ENCODE measurements around the gene EYA2. TPM values are rescaled to one million over a fixed set of nuclear protein-coding genes. Genes with fewer than 3 reads are reported as not detected.

The EYA2 gene
- total and polyA plus RNA-seq, 2 of the 4 experiments (the other 2 are of a cell fraction), result 2.3 to 5.4 TPM

DNA sequence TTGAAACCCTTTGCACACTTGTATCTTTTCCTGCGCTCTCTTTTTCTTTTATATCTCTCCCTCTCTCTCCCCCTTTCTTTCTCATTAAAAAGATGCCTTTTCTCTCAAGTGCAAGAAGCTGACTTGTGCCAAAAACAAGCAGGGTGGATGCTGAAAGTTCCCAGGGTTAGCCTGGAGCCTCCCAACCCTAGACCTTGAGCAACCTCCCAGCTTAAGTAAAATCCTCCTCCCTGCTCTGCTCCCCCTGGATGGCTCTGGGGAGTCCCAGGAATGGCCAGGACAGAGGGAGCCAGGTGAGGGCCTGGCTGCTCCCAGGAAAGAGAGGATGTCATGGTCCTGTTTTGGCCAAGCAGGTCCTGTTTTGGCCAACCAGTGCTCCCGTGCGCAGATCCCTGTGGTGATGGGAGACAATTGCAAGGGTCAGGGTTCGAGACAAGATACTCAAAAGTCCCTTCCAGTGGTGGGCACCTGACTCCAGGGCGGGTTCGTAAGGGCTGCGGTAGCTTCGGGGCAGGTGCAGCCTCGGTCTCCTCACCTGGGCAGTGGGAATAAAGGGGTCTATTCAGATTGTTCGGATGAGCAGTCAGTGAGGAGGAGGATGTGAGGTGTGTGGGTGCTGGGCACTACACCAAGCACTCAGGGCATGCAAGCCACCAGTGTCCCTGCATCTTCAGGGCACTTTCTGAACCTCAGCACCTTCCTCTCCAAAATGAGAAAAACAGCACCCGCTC, 49.4 kb downstream of the EYA2 start:
- H4K91ac ChIP-seq (ENCODE audit: insufficient read depth, low read depth, low read length), result no peak overlapping the region
- no peaks in the 10 kb centered on the region for H3K27me3 ChIP-seq (ENCODE audit: control insufficient read depth, insufficient read depth, low read length)
- intact Hi-C loops (cut with micrococcal nuclease), result no loop called here
- TF ChIP-seq CEBPB (IDR thresholded peaks at IDR 0.05; ENCODE audit: low read depth, low read length) (no peak), NFE2L2 (IDR thresholded peaks at IDR 0.05; ENCODE audit: low read depth, low read length) (no peak), RAD21 (IDR thresholded peaks at IDR 0.05; ENCODE audit: low read length) (no peak), FOS (IDR thresholded peaks at IDR 0.05; ENCODE audit: low read depth, low read length) (no peak), MAZ (IDR thresholded peaks at IDR 0.05; ENCODE audit: borderline replicate concordance, low read depth, low read length) (no peak), BHLHE40 (IDR thresholded peaks at IDR 0.05; ENCODE audit: low read depth, low read length) (no peak)
- TF ChIP-seq, protein P1, sequence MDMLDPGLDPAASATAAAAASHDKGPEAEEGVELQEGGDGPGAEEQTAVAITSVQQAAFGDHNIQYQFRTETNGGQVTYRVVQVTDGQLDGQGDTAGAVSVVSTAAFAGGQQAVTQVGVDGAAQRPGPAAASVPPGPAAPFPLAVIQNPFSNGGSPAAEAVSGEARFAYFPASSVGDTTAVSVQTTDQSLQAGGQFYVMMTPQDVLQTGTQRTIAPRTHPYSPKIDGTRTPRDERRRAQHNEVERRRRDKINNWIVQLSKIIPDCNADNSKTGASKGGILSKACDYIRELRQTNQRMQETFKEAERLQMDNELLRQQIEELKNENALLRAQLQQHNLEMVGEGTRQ (IDR thresholded peaks at IDR 0.05; ENCODE audit: low read depth, low read length), result no peak
- no peaks in the 10 kb centered on the region for H3K4me1 ChIP-seq (ENCODE audit: control insufficient read depth, insufficient read depth, low read length)
- no peaks in the 10 kb centered on the region for H3K36me3 ChIP-seq (ENCODE audit: control insufficient read depth, insufficient read depth, low read length)
- no peak overlapping the region for H3K9ac ChIP-seq (ENCODE audit: low read depth, low read length)
- ATAC-seq (ENCODE audit: low read depth) (no peak), DNase-seq (no peak)
- H3K14ac ChIP-seq (replicated peaks; ENCODE audit: low read depth, low read length), result no peak overlapping the region
- no peak overlapping the region for H3K18ac ChIP-seq (ENCODE audit: low read depth, low read length)
- no peak overlapping the region for H2BK20ac ChIP-seq (ENCODE audit: low read depth, low read length)
- no CpG with 5 or more reads among the region's 11 CpGs for WGBS, 2 experiments (ENCODE audit: extremely low coverage in 2 of 2, insufficient read length in 1 of 2)
- no peaks in the 10 kb centered on the region for H3K9me3 ChIP-seq (ENCODE audit: control insufficient read depth, insufficient read depth, low read length)
- no peak overlapping the region for H2AK5ac ChIP-seq (ENCODE audit: low read depth, low read length)
- no peak overlapping the region for H2AK9ac ChIP-seq (replicated peaks; ENCODE audit: low read depth, low read length, poor library complexity)
- CTCF ChIA-PET, result no interaction called here
- no peak overlapping the region for H3K56ac ChIP-seq (ENCODE audit: extremely low read depth, insufficient read depth, low read length)
- H3K27ac ChIP-seq (ENCODE audit: insufficient read depth, low read length), result no peak overlapping the region
- 0 out of 2 replicates have a peak overlapping the region, but pooled peaks have one; percentile 8 for H3K4ac ChIP-seq (ENCODE audit: low read depth, low read length)
- no peak overlapping the region for H2BK15ac ChIP-seq (ENCODE audit: low read depth, low read length)
- POLR2A ChIA-PET (ENCODE audit: unreplicated experiment), result no interaction called here
- no peak overlapping the region for H2AFZ ChIP-seq (replicated peaks; ENCODE audit: low read length, poor library complexity)
- BruUV-seq (replicated peaks), result no TSS peak
- no peak overlapping the region for H3K4me2 ChIP-seq (ENCODE audit: low read depth, low read length)
- in situ Hi-C loops (cut with MboI; ENCODE audit: low sequenced_read_pairs), result no loop called here
- no peak overlapping the region for H4K8ac ChIP-seq (ENCODE audit: low read depth in 2 of 2, low read length in 2 of 2)
- 0 out of 2 replicates have a peak, but pooled peaks cover 4% of the 10 kb centered on the region for H3K9me1 ChIP-seq (ENCODE audit: insufficient read depth, low read length)
- H3K4me3 ChIP-seq (ENCODE audit: insufficient read depth, low read depth, low read length), result no peak overlapping the region
- H4K20me1 ChIP-seq (ENCODE audit: insufficient read depth, low read length), result no peaks in the 10 kb centered on the region
- H3K23ac ChIP-seq (ENCODE audit: low read depth, low read length), result no peak overlapping the region
- dilution Hi-C loops (cut with HindIII; ENCODE audit: low sequenced_read_pairs, unreplicated experiment), result no loop called here
- no peak overlapping the region for H2BK120ac ChIP-seq (ENCODE audit: low read depth, low read length)
- no peak overlapping the region for H2BK5ac ChIP-seq (ENCODE audit: low read depth, low read length, poor library complexity, severe bottlenecking)
- H3K79me1 ChIP-seq (ENCODE audit: low read depth in 1 of 2, low read length in 2 of 2), result 0 out of 4 replicates have a peak, but pooled peaks cover 0 to 6% of the 10 kb centered on the region in 2 experiments
- H4K5ac ChIP-seq (ENCODE audit: low read depth, low read length), result no peak overlapping the region

All from IMR-90 (cell line).